ENCODE data around the gene CADM3.

The CADM3 gene

GRCh38 chr1:159223004-159223403, 51.6 kb downstream of the CADM3 start:
- Histone ChIP-seq H4K20me1 (ENCODE audit: insufficient read depth, low read length) (no peaks in the 10 kb centered on the region), H3K79me2 (ENCODE audit: insufficient read depth, low read length) (no peaks in the 10 kb centered on the region), H3K27me3 (ENCODE audit: insufficient read depth, low read length, poor library complexity) (no peaks in the 10 kb centered on the region), H3K4me2 (ENCODE audit: insufficient read depth, low read length) (no peak overlapping the region), H3K4me3 (ENCODE audit: low read depth in 1 of 2, low read length in 2 of 2) (no peak overlapping the region), H2AFZ (ENCODE audit: low read depth, low read length) (no peak overlapping the region), H3K27ac (ENCODE audit: low read length) (no peak overlapping the region), H3K4me1 (ENCODE audit: insufficient read depth, low read length) (no peaks in the 10 kb centered on the region), H3K9ac (ENCODE audit: low read depth, low read length) (no peak overlapping the region), H3K36me3 (ENCODE audit: insufficient read depth, low read length) (no peaks in the 10 kb centered on the region), H3K9me3 (ENCODE audit: insufficient read depth, low read length, severe bottlenecking) (no peaks in the 10 kb centered on the region)
- TF ChIP-seq EZH2 (IDR thresholded peaks at IDR 0.05; ENCODE audit: borderline replicate concordance, low read depth, low read length, severe bottlenecking): no peak
- no peak for TF ChIP-seq CTCF (IDR thresholded peaks at IDR 0.05; ENCODE audit: borderline replicate concordance, extremely low read depth, low read length, poor library complexity, severe bottlenecking)
- ATAC-seq (ENCODE audit: insufficient read depth, low read depth) (no peak), DNase-seq (no peak)

- H2AFZ ChIP-seq (ENCODE audit: low read depth, low read length): no peak overlapping the region
- H3K4me2 ChIP-seq (ENCODE audit: insufficient read depth, low read length): no peak overlapping the region
- DNase-seq: no peak
- no peaks in the 10 kb centered on the region for H4K20me1 ChIP-seq (ENCODE audit: insufficient read depth, low read length)
- H3K9ac ChIP-seq (ENCODE audit: low read depth, low read length): no peak overlapping the region
- ATAC-seq (ENCODE audit: insufficient read depth, low read depth): no peak
- H3K4me3 ChIP-seq (ENCODE audit: low read depth in 1 of 2, low read length in 2 of 2): no peak overlapping the region
- H3K27ac ChIP-seq (ENCODE audit: low read length): no peak overlapping the region
- no peaks in the 10 kb centered on the region for H3K36me3 ChIP-seq (ENCODE audit: insufficient read depth, low read length)
- no peaks in the 10 kb centered on the region for H3K4me1 ChIP-seq (ENCODE audit: insufficient read depth, low read length)
- TF ChIP-seq CTCF (IDR thresholded peaks at IDR 0.05; ENCODE audit: borderline replicate concordance, extremely low read depth, low read length, poor library complexity, severe bottlenecking) (no peak), EZH2 (IDR thresholded peaks at IDR 0.05; ENCODE audit: borderline replicate concordance, low read depth, low read length, severe bottlenecking) (no peak)
- H3K79me2 ChIP-seq (ENCODE audit: insufficient read depth, low read length): no peaks in the 10 kb centered on the region
- H3K9me3 ChIP-seq (ENCODE audit: insufficient read depth, low read length, severe bottlenecking): no peaks in the 10 kb centered on the region
- no peaks in the 10 kb centered on the region for H3K27me3 ChIP-seq (ENCODE audit: insufficient read depth, low read length, poor library complexity)
Observed at GRCh38 chr1:159228554-159228953, 57.1 kb downstream of the CADM3 start.

GRCh38 chr1:159229260-159229885, 58.0 kb downstream of the CADM3 start:
- Histone ChIP-seq H3K9ac (ENCODE audit: low read depth, low read length) (no peak overlapping the region), H3K4me3 (ENCODE audit: low read depth in 1 of 2, low read length in 2 of 2) (no peak overlapping the region), H3K4me2 (ENCODE audit: insufficient read depth, low read length) (no peak overlapping the region), H3K9me3 (ENCODE audit: insufficient read depth, low read length, severe bottlenecking) (no peaks in the 10 kb centered on the region), H2AFZ (ENCODE audit: low read depth, low read length) (no peak overlapping the region), H3K27me3 (ENCODE audit: insufficient read depth, low read length, poor library complexity) (no peaks in the 10 kb centered on the region), H4K20me1 (ENCODE audit: insufficient read depth, low read length) (no peaks in the 10 kb centered on the region), H3K36me3 (ENCODE audit: insufficient read depth, low read length) (no peaks in the 10 kb centered on the region), H3K27ac (ENCODE audit: low read length) (no peak overlapping the region), H3K4me1 (ENCODE audit: insufficient read depth, low read length) (no peaks in the 10 kb centered on the region), H3K79me2 (ENCODE audit: insufficient read depth, low read length) (no peaks in the 10 kb centered on the region)
- DNase-seq: no peak
- no peak for ATAC-seq (ENCODE audit: insufficient read depth, low read depth)
- no peak for TF ChIP-seq CTCF (IDR thresholded peaks at IDR 0.05; ENCODE audit: borderline replicate concordance, extremely low read depth, low read length, poor library complexity, severe bottlenecking)
- TF ChIP-seq EZH2 (IDR thresholded peaks at IDR 0.05; ENCODE audit: borderline replicate concordance, low read depth, low read length, severe bottlenecking): no peak
